Peyer's patch (tissue), 4 donors: ENCODE measurements around the gene APPL2.

Experiments
- CTCF ChIP-seq, 6 experiments: fragments of 450-650 bp in 4 of 6; fragments of 200-600 bp in 2 of 6; sonication (generic) in 1 of 6; IDR thresholded peaks; one replicate each; pipeline ENCODE4 v1.5.1; 2017 to 2019; ENCODE audit warnings: antibody characterized with exemption in 6 of 6, mild to moderate bottlenecking in 3 of 6, moderate library complexity in 1 of 6
- POLR2A ChIP-seq, 2 donors: fragments of 450-650 bp; IDR thresholded peaks; one replicate each; pipeline ENCODE4 v1.5.1; 2017; ENCODE audit warnings: antibody characterized with exemption in 2 of 2, mild to moderate bottlenecking in 2 of 2, moderate library complexity in 2 of 2

- no peak for TF ChIP-seq CTCF (IDR thresholded peaks at IDR 0.05)
- TF ChIP-seq POLR2A (IDR thresholded peaks at IDR 0.05), result no peak
Measured at GRCh38 chr12:105164068-105164467, 71.9 kb downstream of the APPL2 start.
